CD4-positive, alpha-beta T cell (primary cell): ENCODE results near the gene ZBTB7C. TPM values are rescaled to one million over a fixed set of nuclear protein-coding genes. Genes with fewer than 3 reads are reported as not detected.

ENCODE experiments used
- ATAC-seq: fragments of 200-7000 bp; cut with Tn5 transposase; one replicate; pipeline ENCODE4 v1.10.0; 2022; ENCODE audit warnings: mild to moderate bottlenecking; ENCODE audit not compliant: poor library complexity
- CTCF ChIA-PET: fragments of 350-600 bp; sonication (Branson Sonifier 250); formaldehyde crosslinking; loops from one replicate; lab custom pipeline; 2021; ENCODE audit warnings: antibody characterized with exemption, inconsistent platforms; lab: Charles Lee
- POLR2A ChIA-PET: fragments of 350-600 bp; sonication (Branson Sonifier 250); formaldehyde crosslinking; loops from one replicate; lab custom pipeline; 2021; ENCODE audit warnings: antibody characterized with exemption, inconsistent platforms; lab: Charles Lee
- DNase-seq, 14 experiments: peaks; one replicate each; pipeline ENCODE4 v3.0.0-alpha.2; 2013 to 2020; ENCODE audit warnings: mixed read lengths in 2 of 14
- H3K27ac ChIP-seq, 2 donors: one replicate each; pipeline versions ENCODE4 v1.5.1 to v1.7.0; 2013; ENCODE audit warnings: low read length in 2 of 2, low read depth in 1 of 2, mild to moderate bottlenecking in 1 of 2
- H3K27me3 ChIP-seq, 2 experiments: 1 replicate in 1 of 2; 2 replicates in 1 of 2; pipeline versions ENCODE4 v1.6.1 to v1.7.0; 2013; ENCODE audit warnings: low read length in 2 of 2, control low read depth in 1 of 2, mild to moderate bottlenecking in 1 of 2, moderate library complexity in 1 of 2; ENCODE audit not compliant: insufficient read depth in 2 of 2, control insufficient read depth in 1 of 2
- H3K36me3 ChIP-seq: one replicate; pipeline ENCODE4 v1.6.1; 2013; ENCODE audit warnings: low read length, control low read depth; ENCODE audit not compliant: insufficient read depth
- H3K4me1 ChIP-seq: one replicate; pipeline ENCODE4 v1.6.1; 2013; ENCODE audit warnings: low read length, control low read depth; ENCODE audit not compliant: insufficient read depth
- H3K4me3 ChIP-seq: one replicate; pipeline ENCODE4 v1.5.1; 2013; ENCODE audit warnings: mild to moderate bottlenecking, low read length, moderate library complexity
- H3K9me3 ChIP-seq, 2 experiments: 1 replicate in 1 of 2; 2 replicates in 1 of 2; pipeline versions ENCODE4 v1.6.1 to v1.7.0; 2013; ENCODE audit warnings: low read length in 2 of 2, mild to moderate bottlenecking in 2 of 2, control low read depth in 1 of 2, moderate library complexity in 1 of 2; ENCODE audit not compliant: control insufficient read depth in 1 of 2, insufficient read depth in 1 of 2
- H3K27ac Mint-ChIP-seq: one replicate; pipeline ENCODE4 v1.8.0; 2020; ENCODE audit warnings: mixed read lengths
- H3K27me3 Mint-ChIP-seq: one replicate; pipeline ENCODE4 v1.8.0; 2021; ENCODE audit warnings: mixed read lengths
- H3K36me3 Mint-ChIP-seq: one replicate; pipeline ENCODE4 v1.8.0; 2021; ENCODE audit warnings: low read depth, mixed read lengths
- H3K4me1 Mint-ChIP-seq: one replicate; pipeline ENCODE4 v1.8.0; 2021; ENCODE audit warnings: low read depth, mixed read lengths
- H3K4me3 Mint-ChIP-seq: one replicate; pipeline ENCODE4 v1.8.0; 2020; ENCODE audit warnings: mild to moderate bottlenecking, mixed read lengths
- H3K9me3 Mint-ChIP-seq: one replicate; pipeline ENCODE4 v1.8.0; 2020; ENCODE audit warnings: mixed read lengths
- intact Hi-C, 2 experiments: fragments of 100-400 bp; cut with DNase I in 1 of 2; cut with micrococcal nuclease in 1 of 2; formaldehyde crosslinking; loops; one replicate each; pipeline versions ENCODE4 v1.15.1 to v1.9.0; 2023 to 2025; cut with DNase I, micrococcal nuclease
- total RNA-seq, 174 experiments: library from RNA in 2 of 174; stranded (reverse) in 2 of 174; gene quantifications; one replicate each; pipeline ENCODE4 v1.2.3 and lab custom pipeline; 2021 to 2026
- TF ChIP-seq, protein P1 (sequence below): fragments of 200-600 bp; IDR thresholded peaks from one replicate; pipeline ENCODE4 v1.8.0; 2022; ENCODE audit warnings: antibody characterized with exemption, mild to moderate bottlenecking

The ZBTB7C gene
- total RNA-seq, 2 experiments from 2014 or later = not detected

DNA sequence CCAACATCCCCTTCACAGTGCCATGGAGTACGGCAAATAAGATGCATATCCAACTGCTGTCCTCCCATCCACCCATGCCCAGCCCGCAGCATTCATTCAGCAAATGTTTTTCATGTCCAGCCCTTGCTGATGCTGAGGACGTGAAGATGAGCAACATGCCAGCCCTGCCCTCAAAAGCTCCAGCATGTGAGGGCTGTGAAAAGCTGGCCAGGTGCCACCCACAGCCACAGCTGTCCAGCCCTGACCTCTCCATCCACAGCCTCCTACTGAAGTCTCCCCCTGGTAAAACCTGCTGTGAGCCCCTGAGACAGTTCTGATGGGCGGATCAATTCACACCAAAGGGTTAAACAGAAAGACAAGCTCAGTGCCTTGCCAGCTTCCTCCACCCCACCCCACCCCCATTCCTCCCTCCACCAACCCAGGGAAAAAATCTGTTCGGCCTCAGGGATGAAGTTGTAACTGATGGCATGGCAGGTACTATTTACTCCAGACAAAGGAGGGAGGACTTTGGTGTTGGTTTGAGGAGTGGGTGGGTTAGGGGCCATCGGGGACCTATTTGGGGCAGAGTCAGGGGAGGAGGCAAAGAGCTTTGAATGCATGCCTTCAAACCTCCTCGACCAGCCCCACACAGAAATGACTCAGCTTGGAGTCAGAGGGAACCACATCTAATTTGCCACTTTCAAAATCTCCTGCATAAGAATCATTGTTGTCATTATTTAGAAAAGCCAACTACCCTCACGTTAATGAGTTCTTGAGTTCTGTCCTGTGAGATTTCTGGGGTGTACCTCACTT, 4.3 kb downstream of the ZBTB7C start:
- Mint-ChIP-seq H3K9me3 (no peaks in the 10 kb centered on the region), H3K36me3 (no peaks in the 10 kb centered on the region), H3K27me3 (peaks cover 78% of the 10 kb centered on the region), H3K4me1 (peaks cover 14% of the 10 kb centered on the region), H3K4me3 (no peak overlapping the region), H3K27ac (no peak overlapping the region)
- Histone ChIP-seq H3K36me3 (no peaks in the 10 kb centered on the region), H3K4me3 (no peak overlapping the region), H3K27ac (no peak overlapping the region), H3K4me1 (peaks cover 11% of the 10 kb centered on the region), H3K27me3 (peaks cover 32 to 44% of the 10 kb centered on the region in 2 experiments), H3K9me3 (peaks cover 0 to 13% of the 10 kb centered on the region in 2 experiments)
- no peak for ATAC-seq
- intact Hi-C loops = no loop called here
- TF ChIP-seq, protein P1, sequence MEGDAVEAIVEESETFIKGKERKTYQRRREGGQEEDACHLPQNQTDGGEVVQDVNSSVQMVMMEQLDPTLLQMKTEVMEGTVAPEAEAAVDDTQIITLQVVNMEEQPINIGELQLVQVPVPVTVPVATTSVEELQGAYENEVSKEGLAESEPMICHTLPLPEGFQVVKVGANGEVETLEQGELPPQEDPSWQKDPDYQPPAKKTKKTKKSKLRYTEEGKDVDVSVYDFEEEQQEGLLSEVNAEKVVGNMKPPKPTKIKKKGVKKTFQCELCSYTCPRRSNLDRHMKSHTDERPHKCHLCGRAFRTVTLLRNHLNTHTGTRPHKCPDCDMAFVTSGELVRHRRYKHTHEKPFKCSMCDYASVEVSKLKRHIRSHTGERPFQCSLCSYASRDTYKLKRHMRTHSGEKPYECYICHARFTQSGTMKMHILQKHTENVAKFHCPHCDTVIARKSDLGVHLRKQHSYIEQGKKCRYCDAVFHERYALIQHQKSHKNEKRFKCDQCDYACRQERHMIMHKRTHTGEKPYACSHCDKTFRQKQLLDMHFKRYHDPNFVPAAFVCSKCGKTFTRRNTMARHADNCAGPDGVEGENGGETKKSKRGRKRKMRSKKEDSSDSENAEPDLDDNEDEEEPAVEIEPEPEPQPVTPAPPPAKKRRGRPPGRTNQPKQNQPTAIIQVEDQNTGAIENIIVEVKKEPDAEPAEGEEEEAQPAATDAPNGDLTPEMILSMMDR = no peak
- CTCF ChIA-PET = no interaction called here
- DNase-seq = no peak
- POLR2A ChIA-PET = no interaction called here

DNA sequence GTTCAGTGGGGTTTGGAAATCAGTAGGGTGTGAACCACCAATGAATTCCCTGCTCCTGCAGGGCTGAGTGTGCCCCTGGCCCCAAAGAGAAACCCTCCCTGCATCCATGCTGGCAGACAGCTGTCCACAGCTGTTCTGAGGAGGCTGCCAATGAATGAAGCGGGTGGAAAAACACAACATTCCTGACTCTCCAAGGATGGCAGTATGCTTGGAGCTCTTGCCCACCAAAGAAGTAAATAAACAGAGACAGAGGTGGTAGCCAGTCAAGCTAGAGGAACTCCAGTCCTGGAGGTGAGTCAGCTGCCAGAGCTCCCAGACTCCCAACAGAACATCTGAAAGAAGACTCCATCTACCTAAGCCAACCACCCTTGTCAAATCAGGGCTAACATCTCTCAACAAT, 6.2 kb downstream of the ZBTB7C start:
- Histone ChIP-seq H3K27me3 (peaks cover 32 to 40% of the 10 kb centered on the region in 2 experiments), H3K27ac (no peak overlapping the region), H3K4me1 (peaks cover 9% of the 10 kb centered on the region), H3K4me3 (no peak overlapping the region), H3K36me3 (no peaks in the 10 kb centered on the region), H3K9me3 (peaks cover 0 to 8% of the 10 kb centered on the region in 2 experiments)
- Mint-ChIP-seq H3K36me3 (no peaks in the 10 kb centered on the region), H3K27me3 (peaks cover 85% of the 10 kb centered on the region), H3K27ac (no peak overlapping the region), H3K4me1 (peaks cover 14% of the 10 kb centered on the region), H3K4me3 (no peak overlapping the region), H3K9me3 (no peaks in the 10 kb centered on the region)
- intact Hi-C loops = no loop called here
- no peak for DNase-seq
- ChIA-PET POLR2A (no interaction called here), CTCF (no interaction called here)
- ATAC-seq = no peak
- TF ChIP-seq, protein P1 = no peak

DNA sequence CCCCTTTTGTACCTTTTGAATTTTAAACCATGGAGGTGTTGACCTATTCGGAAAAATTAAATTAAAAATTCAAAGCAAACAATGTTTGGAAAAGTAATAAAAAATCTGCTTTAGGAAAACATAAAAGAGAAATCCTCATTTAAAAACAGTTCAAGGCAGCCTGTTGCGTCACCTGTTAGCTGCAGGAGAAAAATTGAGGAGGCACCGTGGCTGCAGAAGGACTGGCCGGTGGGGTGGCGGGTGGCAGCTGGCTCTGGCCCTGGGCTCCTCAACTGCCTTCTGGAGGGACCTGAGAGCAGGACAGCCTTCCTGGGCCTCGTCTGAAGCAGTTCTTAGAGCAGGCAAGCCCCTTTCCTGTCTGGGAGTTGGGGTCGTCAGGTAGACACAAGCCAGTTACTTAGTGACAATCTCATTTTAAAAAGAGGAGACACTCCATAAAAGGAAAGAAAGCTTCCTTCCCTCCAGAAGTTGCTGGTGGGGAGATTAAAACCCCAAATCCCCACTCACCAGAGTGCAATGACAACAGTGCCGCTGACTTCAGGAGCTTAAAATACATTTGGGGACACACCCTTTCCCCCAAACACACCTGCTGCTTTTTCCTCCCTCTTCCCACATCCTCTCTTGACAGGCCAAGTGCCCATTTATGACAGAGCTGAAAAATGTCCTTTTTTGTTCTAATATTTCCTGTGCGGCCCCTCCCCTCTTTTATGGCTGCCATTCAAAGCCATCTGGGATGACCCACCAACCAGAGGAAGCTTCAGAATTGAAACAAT, 9.7 kb downstream of the ZBTB7C start:
- Mint-ChIP-seq H3K4me3 (no peak overlapping the region), H3K9me3 (no peaks in the 10 kb centered on the region), H3K36me3 (no peaks in the 10 kb centered on the region), H3K4me1 (peaks cover 10% of the 10 kb centered on the region), H3K27ac (no peak overlapping the region), H3K27me3 (peaks cover 84% of the 10 kb centered on the region)
- POLR2A ChIA-PET = no interaction called here
- CTCF ChIA-PET = no interaction called here
- Histone ChIP-seq H3K27ac (no peak overlapping the region), H3K36me3 (no peaks in the 10 kb centered on the region), H3K4me1 (peaks cover 7% of the 10 kb centered on the region), H3K4me3 (no peak overlapping the region), H3K27me3 (peaks cover 10 to 16% of the 10 kb centered on the region in 2 experiments), H3K9me3 (no peaks in the 10 kb centered on the region)
- TF ChIP-seq, protein P1 = no peak
- peak in 1 of 14 experiments; percentile 6 for DNase-seq
- no peak for ATAC-seq
- intact Hi-C loops = no loop called here
